ENCODE measurements around the gene GLMP. TPM values are rescaled to one million over a fixed set of nuclear protein-coding genes. Genes with fewer than 3 reads are reported as not detected.
A peak's percentile ranks its signal among the peaks of the same experiment; 100 is the strongest.

Gene GLMP
- total and polyA plus RNA-seq, 2 donors from 2014 or later: 52.4 to 154 TPM

GRCh38 chr1:156244712-156245111, 50.8 kb downstream of the GLMP start:
- no peak overlapping the region for H3K9ac ChIP-seq (ENCODE audit: low read length in 3 of 3)
- no peak overlapping the region for H3K27ac ChIP-seq (ENCODE audit: low read depth in 2 of 2, low read length in 2 of 2)
- H3K36me3 ChIP-seq (ENCODE audit: control insufficient read depth in 2 of 3, insufficient read depth in 3 of 3, low read length in 3 of 3): peaks cover 0 to 6% (median under 1%) of the 10 kb centered on the region in 3 donors
- no peak overlapping the region for H3K4me3 ChIP-seq (ENCODE audit: low read length in 3 of 3)
- no peaks in the 10 kb centered on the region for H3K9me3 ChIP-seq (ENCODE audit: control insufficient read depth in 2 of 3, insufficient read depth in 1 of 3, low read length in 3 of 3)
- TF ChIP-seq CTCF (IDR thresholded peaks at IDR 0.05; ENCODE audit: borderline replicate concordance, extremely low read depth, insufficient read depth): no peak
- no peaks in the 10 kb centered on the region for H3K27me3 ChIP-seq (ENCODE audit: control insufficient read depth, insufficient read depth, low read length)
- peaks cover 0 to 7% (median 0%) of the 10 kb centered on the region in 3 donors for H3K4me1 ChIP-seq (ENCODE audit: control insufficient read depth in 2 of 3, insufficient read depth in 2 of 3, low read depth in 1 of 3, low read length in 3 of 3)
- DNase-seq (peak in 1 of 5 donors; percentile 55), FAIRE-seq (no peak)
- intact Hi-C loops (cut with DNase I): no loop called here

GRCh38 chr1:156244126-156244525, 51.4 kb downstream of the GLMP start:
- no peak overlapping the region for H3K27ac ChIP-seq (ENCODE audit: low read depth in 2 of 2, low read length in 2 of 2)
- DNase-seq (no peak), FAIRE-seq (no peak)
- no peak for TF ChIP-seq CTCF (IDR thresholded peaks at IDR 0.05; ENCODE audit: borderline replicate concordance, extremely low read depth, insufficient read depth)
- no peaks in the 10 kb centered on the region for H3K9me3 ChIP-seq (ENCODE audit: control insufficient read depth in 2 of 3, insufficient read depth in 1 of 3, low read length in 3 of 3)
- no peak overlapping the region for H3K9ac ChIP-seq (ENCODE audit: low read length in 3 of 3)
- H3K4me1 ChIP-seq (ENCODE audit: control insufficient read depth in 2 of 3, insufficient read depth in 2 of 3, low read depth in 1 of 3, low read length in 3 of 3): peaks cover 0 to 7% (median 0%) of the 10 kb centered on the region in 3 donors
- H3K36me3 ChIP-seq (ENCODE audit: control insufficient read depth in 2 of 3, insufficient read depth in 3 of 3, low read length in 3 of 3): peaks cover 0 to 11% (median 3%) of the 10 kb centered on the region in 3 donors
- H3K27me3 ChIP-seq (ENCODE audit: control insufficient read depth, insufficient read depth, low read length): no peaks in the 10 kb centered on the region
- intact Hi-C loops (cut with DNase I): no loop called here
- no peak overlapping the region for H3K4me3 ChIP-seq (ENCODE audit: low read length in 3 of 3)

- DNase-seq (no peak), FAIRE-seq (no peak)
- peaks cover 0 to 7% (median 0%) of the 10 kb centered on the region in 3 donors for H3K4me1 ChIP-seq (ENCODE audit: control insufficient read depth in 2 of 3, insufficient read depth in 2 of 3, low read depth in 1 of 3, low read length in 3 of 3)
- no peak overlapping the region for H3K4me3 ChIP-seq (ENCODE audit: low read length in 3 of 3)
- intact Hi-C loops (cut with DNase I): no loop called here
- H3K9ac ChIP-seq (ENCODE audit: low read length in 3 of 3): no peak overlapping the region
- H3K27me3 ChIP-seq (ENCODE audit: control insufficient read depth, insufficient read depth, low read length): no peaks in the 10 kb centered on the region
- H3K27ac ChIP-seq (ENCODE audit: low read depth in 2 of 2, low read length in 2 of 2): no peak overlapping the region
- peaks cover 0 to 23% (median 7%) of the 10 kb centered on the region in 3 donors for H3K36me3 ChIP-seq (ENCODE audit: control insufficient read depth in 2 of 3, insufficient read depth in 3 of 3, low read length in 3 of 3)
- H3K9me3 ChIP-seq (ENCODE audit: control insufficient read depth in 2 of 3, insufficient read depth in 1 of 3, low read length in 3 of 3): no peaks in the 10 kb centered on the region
- TF ChIP-seq CTCF (IDR thresholded peaks at IDR 0.05; ENCODE audit: borderline replicate concordance, extremely low read depth, insufficient read depth): no peak
Observed at GRCh38 chr1:156242738-156243137, 52.7 kb downstream of the GLMP start.

Other genes with a start within 250 kb of the GLMP start
- 24.5 TPM for gene UBQLN4, start 241.9 kb downstream of the GLMP start, total RNA-seq
- gene UBQLN4, start 241.9 kb downstream of the GLMP start, polyA plus RNA-seq (ENCODE audit: insufficient read depth, low read depth, low replicate concordance): 24.6 TPM
- 50.8 TPM for gene LAMTOR2, start 240.9 kb downstream of the GLMP start, total RNA-seq
- 200 TPM for gene LAMTOR2, start 240.9 kb downstream of the GLMP start, polyA plus RNA-seq (ENCODE audit: insufficient read depth, low read depth, low replicate concordance)
- gene RAB25, start 234.5 kb downstream of the GLMP start, total RNA-seq: 51.4 TPM
- gene RAB25, start 234.5 kb downstream of the GLMP start, polyA plus RNA-seq (ENCODE audit: insufficient read depth, low read depth, low replicate concordance): 73.0 TPM
- gene MEX3A, start 213.2 kb downstream of the GLMP start, total RNA-seq: 1.7 TPM
- 1.0 TPM for gene MEX3A, start 213.2 kb downstream of the GLMP start, polyA plus RNA-seq (ENCODE audit: insufficient read depth, low read depth, low replicate concordance)
- 384 TPM for gene LMNA, start 181.0 kb downstream of the GLMP start, total RNA-seq
- 145 TPM for gene LMNA, start 181.0 kb downstream of the GLMP start, polyA plus RNA-seq (ENCODE audit: insufficient read depth, low read depth, low replicate concordance)
- 45.9 TPM for gene SEMA4A, start 142.1 kb downstream of the GLMP start, total RNA-seq
- 16.4 TPM for gene SEMA4A, start 142.1 kb downstream of the GLMP start, polyA plus RNA-seq (ENCODE audit: insufficient read depth, low read depth, low replicate concordance)
- gene SLC25A44, start 101.6 kb downstream of the GLMP start, total RNA-seq: 28.1 TPM
- gene SLC25A44, start 101.6 kb downstream of the GLMP start, polyA plus RNA-seq (ENCODE audit: insufficient read depth, low read depth, low replicate concordance): 29.0 TPM
- gene PMF1, start 82.7 kb downstream of the GLMP start, total RNA-seq: 65.6 TPM
- 110 TPM for gene PMF1, start 82.7 kb downstream of the GLMP start, polyA plus RNA-seq (ENCODE audit: insufficient read depth, low read depth, low replicate concordance)
- gene BGLAP, start 53.5 kb downstream of the GLMP start, total RNA-seq: 1.8 TPM
- 1.7 TPM for gene BGLAP, start 53.5 kb downstream of the GLMP start, polyA plus RNA-seq (ENCODE audit: insufficient read depth, low read depth, low replicate concordance)
- 4.2 TPM for gene PAQR6, start 47.6 kb downstream of the GLMP start, total RNA-seq
- gene PAQR6, start 47.6 kb downstream of the GLMP start, polyA plus RNA-seq (ENCODE audit: insufficient read depth, low read depth, low replicate concordance): 2.0 TPM
- gene SMG5, start 12.9 kb downstream of the GLMP start, total RNA-seq: 69.5 TPM
- 46.1 TPM for gene SMG5, start 12.9 kb downstream of the GLMP start, polyA plus RNA-seq (ENCODE audit: insufficient read depth, low read depth, low replicate concordance)
- 2.7 TPM for gene TMEM79, start 11.4 kb downstream of the GLMP start, total RNA-seq
- gene TMEM79, start 11.4 kb downstream of the GLMP start, polyA plus RNA-seq (ENCODE audit: insufficient read depth, low read depth, low replicate concordance): 3.9 TPM
- gene VHLL, start 3.6 kb upstream of the GLMP start, total RNA-seq: not detected
- gene VHLL, start 3.6 kb upstream of the GLMP start, polyA plus RNA-seq (ENCODE audit: insufficient read depth, low read depth, low replicate concordance): not detected
- 149 TPM for gene CCT3, start 42.6 kb upstream of the GLMP start, total RNA-seq
- gene CCT3, start 42.6 kb upstream of the GLMP start, polyA plus RNA-seq (ENCODE audit: insufficient read depth, low read depth, low replicate concordance): 181 TPM
- gene TSACC, start 42.8 kb upstream of the GLMP start, total RNA-seq: not detected
- gene TSACC, start 42.8 kb upstream of the GLMP start, polyA plus RNA-seq (ENCODE audit: insufficient read depth, low read depth, low replicate concordance): 1.1 TPM
- gene RHBG, start 73.5 kb upstream of the GLMP start, total RNA-seq: 4.2 TPM
- gene RHBG, start 73.5 kb upstream of the GLMP start, polyA plus RNA-seq (ENCODE audit: insufficient read depth, low read depth, low replicate concordance): 61.9 TPM
- 49.3 TPM for gene MEF2D, start 205.1 kb upstream of the GLMP start, total RNA-seq
- 13.7 TPM for gene MEF2D, start 205.1 kb upstream of the GLMP start, polyA plus RNA-seq (ENCODE audit: insufficient read depth, low read depth, low replicate concordance)

All from kidney (tissue), 14 donors.